GDM1 (cell line): ENCODE data around the gene C10orf53.
"Not testable (repeated sequence)": the region's sequence is repeated elsewhere in the genome, so short reads cannot be mapped to it uniquely, and the experiment has no call there.

Source experiments
- DNase-seq: peaks from one replicate; lab custom pipeline; 2025; lab: John Stamatoyannopoulos, UW

Gene C10orf53

GRCh38 chr10:49652421-49653272 lies 26.8 kb upstream of the C10orf53 start:
- DNase-seq: no peak

- no peak for DNase-seq
Observed at GRCh38 chr10:49653273-49653929, 26.1 kb upstream of the C10orf53 start.

- DNase-seq: no peak
Observed at GRCh38 chr10:49654036-49654693, 25.3 kb upstream of the C10orf53 start.

- no peak for DNase-seq
Observed at GRCh38 chr10:49655099-49655498, 24.4 kb upstream of the C10orf53 start.

GRCh38 chr10:49656845-49657493 lies 22.5 kb upstream of the C10orf53 start:
- no peak for DNase-seq

GRCh38 chr10:49657606-49658005 lies 21.8 kb upstream of the C10orf53 start:
- DNase-seq: no peak

- no peak for DNase-seq
Observed at GRCh38 chr10:49661140-49661856, 18.2 kb upstream of the C10orf53 start.

GRCh38 chr10:49662169-49662830 lies 17.2 kb upstream of the C10orf53 start:
- DNase-seq: no peak

- DNase-seq: no peak
Observed at GRCh38 chr10:49663596-49663995, 15.9 kb upstream of the C10orf53 start.

- DNase-seq: no peak
Observed at GRCh38 chr10:49664006-49664841, 15.2 kb upstream of the C10orf53 start.

GRCh38 chr10:49664842-49665355 lies 14.6 kb upstream of the C10orf53 start:
- DNase-seq: no peak

GRCh38 chr10:49666054-49666615 lies 13.3 kb upstream of the C10orf53 start:
- no peak for DNase-seq

GRCh38 chr10:49666685-49667084 lies 12.8 kb upstream of the C10orf53 start:
- no peak for DNase-seq

GRCh38 chr10:49667991-49668390 lies 11.5 kb upstream of the C10orf53 start:
- DNase-seq: no peak

GRCh38 chr10:49668684-49669083 lies 10.8 kb upstream of the C10orf53 start:
- no peak for DNase-seq

- no peak for DNase-seq
Observed at GRCh38 chr10:49678827-49679479, 498 bp upstream of the C10orf53 start.

- not testable (repeated sequence) for DNase-seq
Observed at GRCh38 chr10:49682449-49682848, 3.0 kb downstream of the C10orf53 start.

GRCh38 chr10:49682879-49683278 lies 3.4 kb downstream of the C10orf53 start:
- DNase-seq: no peak

GRCh38 chr10:49686651-49687050 lies 7.2 kb downstream of the C10orf53 start:
- DNase-seq: no peak
